ENCODE measurements around the gene MRC2. TPM values are rescaled to one million over a fixed set of nuclear protein-coding genes. Genes with fewer than 3 reads are reported as not detected.

Gene MRC2
- total and polyA plus RNA-seq, 9 of the 15 experiments (the other 6 are each of a cell fraction or from before 2014, with no cell fraction given): 0.28 to 11.5 (median 6.6) TPM

GRCh38 chr17:62681061-62681938, 53.8 kb downstream of the MRC2 start (continued):
- TF ChIP-seq TRIM24 (IDR thresholded peaks at IDR 0.05) (peak; percentile 79 to 89; a peak in 3 of 4 replicates), HDAC6 (IDR thresholded peaks at IDR 0.05; ENCODE audit: low read depth, low read length) (no peak), ZKSCAN3 (CRISPR knock-in tag; IDR thresholded peaks at IDR 0.05) (no peak), SPI1 (IDR thresholded peaks at IDR 0.05; ENCODE audit: borderline replicate concordance, low read depth, low read length) (0 out of 2 replicates have a peak, but pooled peaks have one; percentile 7), FOXK2 (conservative IDR thresholded peaks at IDR 0.05 in 1 of 2, IDR thresholded peaks at IDR 0.05 in 1 of 2; ENCODE audit: low read depth in 2 of 2) (peak; percentile 19 to 30; a peak in 1 of 4 replicates), XRCC5 (IDR thresholded peaks at IDR 0.05; ENCODE audit: low read depth, low read length) (peak; percentile 63; the same call in 1 of the 2 replicates), THRB (CRISPR knock-in tag; conservative IDR thresholded peaks at IDR 0.05) (no peak), RBFOX2 (IDR thresholded peaks at IDR 0.05; ENCODE audit: low read depth, low read length) (peak; percentile 79), MAFG (tag; conservative IDR thresholded peaks at IDR 0.05) (peak; percentile 82), KLF6 (CRISPR knock-in tag; IDR thresholded peaks at IDR 0.05; ENCODE audit: borderline replicate concordance) (no peak), ZNF592 (IDR thresholded peaks at IDR 0.05) (peak; percentile 77), CREB1 (IDR thresholded peaks at IDR 0.05) (peak; percentile 3; the same call in 1 of the 2 replicates), CREB1 (CRISPR knock-in tag; IDR thresholded peaks at IDR 0.05) (peak; percentile 32; the same call in 1 of the 2 replicates), POLR2A (conservative IDR thresholded peaks at IDR 0.05) (peak; percentile 81), TCF7 (IDR thresholded peaks at IDR 0.05; ENCODE audit: borderline replicate concordance) (no peak), DEAF1 (CRISPR knock-in tag; IDR thresholded peaks at IDR 0.05) (no peak), ZNF512 (tag; IDR thresholded peaks at IDR 0.05) (no peak), ELK1 (CRISPR knock-in tag; IDR thresholded peaks at IDR 0.05) (no peak)

Data from K562 (cell line).